NCI-H1105 treated with DMSO at 0.1 percent for 48 hours (cell line): Measurements from ENCODE around the gene PDE7B.

Experiments
- DNase-seq: peaks from one replicate; lab custom pipeline; 2025; lab: John Stamatoyannopoulos, UW

PDE7B gene

GRCh38 chr6:135851442-135852271 lies at the start of gene PDE7B:
TSS of gene PDE7B (plus strand) at chr6:135851701.
- no peak for DNase-seq

- DNase-seq: no peak
Observed at GRCh38 chr6:135801755-135802465, 49.6 kb upstream of the PDE7B start.

GRCh38 chr6:135810486-135810885 lies 41.0 kb upstream of the PDE7B start:
- peak; percentile 60 for DNase-seq

- DNase-seq: no peak
Observed at GRCh38 chr6:135811170-135811569, 40.3 kb upstream of the PDE7B start.

GRCh38 chr6:135811644-135812526 lies 39.6 kb upstream of the PDE7B start:
- DNase-seq: no peak

- no peak for DNase-seq
Observed at GRCh38 chr6:135813401-135813800, 38.1 kb upstream of the PDE7B start.

- no peak for DNase-seq
Observed at GRCh38 chr6:135814043-135814442, 37.5 kb upstream of the PDE7B start.

- no peak for DNase-seq
Observed at GRCh38 chr6:135815216-135815615, 36.3 kb upstream of the PDE7B start.

GRCh38 chr6:135817035-135817434 lies 34.5 kb upstream of the PDE7B start:
- no peak for DNase-seq

- DNase-seq: no peak
Observed at GRCh38 chr6:135819665-135820064, 31.8 kb upstream of the PDE7B start.

GRCh38 chr6:135820340-135820739 lies 31.2 kb upstream of the PDE7B start:
- no peak for DNase-seq

GRCh38 chr6:135823851-135824250 lies 27.6 kb upstream of the PDE7B start:
- DNase-seq: no peak

GRCh38 chr6:135826236-135826804 lies 25.2 kb upstream of the PDE7B start:
- DNase-seq: no peak

- no peak for DNase-seq
Observed at GRCh38 chr6:135828021-135828420, 23.5 kb upstream of the PDE7B start.

GRCh38 chr6:135830452-135830881 lies 21.0 kb upstream of the PDE7B start:
- DNase-seq: no peak

- no peak for DNase-seq
Observed at GRCh38 chr6:135831016-135831415, 20.5 kb upstream of the PDE7B start.

GRCh38 chr6:135832166-135832565 lies 19.3 kb upstream of the PDE7B start:
- DNase-seq: no peak

GRCh38 chr6:135833771-135834170 lies 17.7 kb upstream of the PDE7B start:
- no peak for DNase-seq

GRCh38 chr6:135837735-135838449 lies 13.6 kb upstream of the PDE7B start:
- DNase-seq: no peak

GRCh38 chr6:135839121-135839520 lies 12.4 kb upstream of the PDE7B start:
- no peak for DNase-seq
